HTR-8/SVneo (cell line): ENCODE data around the gene FGD5.
"Not testable (repeated sequence)": the region's sequence is repeated elsewhere in the genome, so short reads cannot be mapped to it uniquely, and the experiment has no call there.

Experiments
- DNase-seq: peaks from one replicate; pipeline ENCODE4 v3.0.0; 2011; ENCODE audit warnings: low spot score, mixed read lengths; ENCODE audit not compliant: insufficient read length
- FAIRE-seq: peaks from 2 replicates; lab custom pipeline; 2011; peaks lifted over from hg19 to GRCh38; lab: Jason Lieb, UNC

The FGD5 gene

DNA sequence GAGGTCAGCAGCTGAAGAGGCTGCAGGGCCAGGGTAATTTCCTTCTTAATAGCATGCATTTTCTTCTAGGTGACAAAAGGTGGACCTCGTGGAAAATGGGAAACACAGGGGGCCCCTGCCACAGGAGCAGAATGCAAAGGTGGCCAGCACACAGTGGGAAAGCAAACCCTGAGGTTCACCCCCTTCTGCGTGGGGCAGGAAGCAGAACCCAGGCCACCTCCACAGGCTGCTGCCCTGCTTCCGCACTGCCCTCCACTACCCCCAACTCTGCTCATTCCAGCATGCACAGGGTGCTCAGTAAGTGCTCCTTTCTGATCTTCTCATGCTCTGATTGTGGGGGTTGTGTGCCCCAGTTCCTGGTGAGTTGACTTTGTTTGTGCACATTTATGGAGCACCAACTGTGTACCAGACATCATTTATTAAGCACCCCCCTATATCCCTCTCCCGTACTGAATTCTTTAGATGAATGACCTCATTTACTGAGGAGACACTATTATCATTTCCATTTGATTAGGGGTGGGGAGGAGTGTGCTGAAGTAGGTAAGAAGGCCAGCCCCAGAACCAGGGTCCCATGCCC is 12.7 kb upstream of the FGD5 start:
- DNase-seq (no peak), FAIRE-seq (no peak)

DNA sequence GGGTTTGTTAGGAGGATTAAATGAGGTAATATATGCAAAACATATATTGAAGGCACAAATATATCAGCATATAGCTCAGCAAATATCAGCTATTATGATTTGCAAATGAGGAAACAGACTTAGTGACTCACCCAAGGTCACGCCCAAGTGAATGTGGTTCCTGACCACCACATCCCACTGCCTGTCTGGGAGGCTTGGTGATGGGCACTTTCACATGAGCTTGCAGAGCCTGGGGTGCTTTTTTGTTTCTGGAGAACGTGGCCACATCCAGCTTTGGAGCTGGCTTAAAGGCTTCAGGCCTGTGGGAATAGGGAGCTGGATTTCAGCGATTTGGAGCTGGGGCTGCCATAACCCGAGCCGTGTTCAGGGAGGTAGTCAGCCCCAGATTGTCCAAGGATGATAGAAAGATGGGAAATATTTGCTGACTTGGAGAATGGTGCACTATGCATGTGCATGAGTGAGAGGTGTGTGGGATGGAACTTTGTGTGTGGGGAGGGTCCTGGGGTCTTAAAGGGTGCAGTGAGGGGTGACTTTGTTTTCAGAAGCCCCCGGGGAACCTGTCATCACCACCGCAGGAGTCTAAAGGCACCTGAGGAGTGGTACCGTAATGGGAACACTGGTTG is 12.0 kb upstream of the FGD5 start:
- DNase-seq (no peak), FAIRE-seq (no peak)

DNA sequence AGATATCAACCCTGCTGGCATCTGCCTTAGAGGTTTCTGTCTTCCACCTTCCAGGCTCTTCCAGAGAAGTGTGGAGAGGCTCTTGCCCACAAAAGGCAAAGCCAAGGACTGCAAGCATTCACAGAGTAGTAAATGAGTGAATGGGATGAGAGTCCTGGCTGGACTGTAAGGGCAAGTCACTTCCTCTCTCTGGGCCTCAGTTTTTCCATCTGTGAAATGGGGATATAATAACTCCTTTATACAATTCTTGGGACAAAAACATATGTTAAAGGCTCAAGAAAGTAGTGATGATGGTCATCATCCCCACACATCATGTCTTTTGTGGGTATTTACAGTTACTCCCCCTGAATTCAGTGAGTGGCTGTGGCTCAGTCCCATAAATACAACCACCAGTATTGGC is 10.7 kb upstream of the FGD5 start:
- DNase-seq (no peak), FAIRE-seq (no peak)

DNA sequence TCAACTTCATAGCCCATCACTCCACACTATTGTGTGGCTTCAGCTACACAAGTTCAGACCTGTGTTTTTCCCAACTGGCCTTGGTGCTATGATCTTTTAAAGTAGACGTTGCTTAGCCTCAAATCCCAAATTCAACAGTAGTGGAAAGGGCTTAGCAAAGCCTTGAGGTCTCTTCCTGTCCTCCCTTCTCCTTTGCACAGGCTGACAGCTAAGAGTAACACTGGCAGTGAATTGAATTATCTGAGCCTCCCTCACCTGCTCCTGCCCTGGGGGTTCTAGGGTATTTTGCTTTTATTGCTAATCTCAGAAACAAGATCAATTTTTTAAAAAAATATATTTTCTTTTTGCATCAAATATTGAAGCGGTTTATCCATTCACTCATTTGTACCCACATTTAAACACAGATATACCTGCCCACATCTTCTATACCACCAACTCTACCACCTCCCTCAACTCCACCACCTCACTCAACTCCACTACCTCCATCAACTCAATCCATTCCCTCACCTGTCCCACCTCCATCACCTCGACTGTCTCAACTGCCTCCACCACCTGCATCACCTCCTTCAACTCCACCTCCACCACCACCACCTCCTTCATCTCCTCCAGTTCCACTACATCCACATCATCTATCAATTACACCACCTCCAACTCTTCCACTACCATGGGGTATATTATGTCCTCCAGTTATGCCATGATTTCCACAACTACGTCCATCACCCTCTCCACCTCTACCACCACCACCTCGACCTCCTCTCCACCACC is 10.1 kb upstream of the FGD5 start:
- FAIRE-seq, result no peak

DNA sequence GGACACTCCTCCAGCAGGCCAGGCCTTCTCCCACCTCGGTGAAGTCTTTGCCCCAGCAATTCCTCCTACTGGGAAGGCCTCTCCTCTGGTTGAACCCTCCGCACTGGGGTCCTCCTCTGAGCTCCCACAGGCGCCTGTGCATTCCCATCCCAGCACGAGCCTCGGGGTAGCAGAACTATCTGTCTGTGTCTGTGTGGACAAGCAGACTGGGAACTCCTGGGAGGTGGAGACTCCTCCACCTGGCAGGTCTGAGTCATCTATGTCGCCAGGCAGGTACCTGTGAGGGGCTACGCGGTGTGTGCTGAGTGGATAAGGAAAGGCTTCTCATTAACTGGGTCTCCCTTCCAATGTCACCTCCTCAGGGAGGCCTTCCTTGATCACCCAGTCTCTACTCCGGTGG is 9.2 kb upstream of the FGD5 start:
- not testable (repeated sequence) for DNase-seq, FAIRE-seq

More for the DNA sequence above, 10.1 kb upstream of the FGD5 start:
- DNase-seq, result no peak

DNA sequence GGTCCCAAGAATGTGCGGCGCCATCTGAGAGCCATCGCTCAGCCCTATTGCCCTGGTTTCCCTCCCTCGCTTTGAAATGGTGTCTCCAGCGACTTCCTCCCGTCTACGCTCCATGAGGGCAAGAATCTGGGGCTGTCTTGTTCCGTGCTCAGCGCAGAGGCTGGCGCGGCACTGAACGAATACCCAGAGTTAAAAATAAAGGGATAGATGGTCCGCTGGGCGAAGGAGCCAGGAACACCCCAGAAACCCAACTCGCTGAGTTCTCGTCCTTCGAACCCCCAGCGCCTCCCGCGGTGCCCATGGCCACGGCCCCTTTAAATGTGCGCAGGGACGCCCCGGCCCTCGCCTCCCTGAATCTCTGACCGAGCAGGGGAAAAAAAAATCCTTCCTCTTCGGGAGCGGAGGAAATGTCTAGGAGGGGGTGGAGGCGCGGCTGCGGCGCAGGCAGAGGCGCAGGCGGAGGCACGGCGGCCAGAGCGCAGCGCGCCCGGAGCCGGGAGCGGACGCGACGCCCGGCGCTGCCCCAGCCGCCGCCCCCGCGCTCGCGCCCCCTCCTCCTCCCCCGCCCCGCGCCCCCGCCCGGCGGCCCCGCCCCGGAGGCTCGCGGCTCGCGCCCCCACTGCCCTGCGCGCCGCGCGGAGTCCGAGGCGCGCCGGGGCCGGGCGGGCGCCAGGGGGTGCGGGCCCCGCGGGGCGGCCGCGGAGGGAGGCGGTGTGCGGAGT is 8.5 kb upstream of the FGD5 start:
- FAIRE-seq (no peak), DNase-seq (no peak)

DNA sequence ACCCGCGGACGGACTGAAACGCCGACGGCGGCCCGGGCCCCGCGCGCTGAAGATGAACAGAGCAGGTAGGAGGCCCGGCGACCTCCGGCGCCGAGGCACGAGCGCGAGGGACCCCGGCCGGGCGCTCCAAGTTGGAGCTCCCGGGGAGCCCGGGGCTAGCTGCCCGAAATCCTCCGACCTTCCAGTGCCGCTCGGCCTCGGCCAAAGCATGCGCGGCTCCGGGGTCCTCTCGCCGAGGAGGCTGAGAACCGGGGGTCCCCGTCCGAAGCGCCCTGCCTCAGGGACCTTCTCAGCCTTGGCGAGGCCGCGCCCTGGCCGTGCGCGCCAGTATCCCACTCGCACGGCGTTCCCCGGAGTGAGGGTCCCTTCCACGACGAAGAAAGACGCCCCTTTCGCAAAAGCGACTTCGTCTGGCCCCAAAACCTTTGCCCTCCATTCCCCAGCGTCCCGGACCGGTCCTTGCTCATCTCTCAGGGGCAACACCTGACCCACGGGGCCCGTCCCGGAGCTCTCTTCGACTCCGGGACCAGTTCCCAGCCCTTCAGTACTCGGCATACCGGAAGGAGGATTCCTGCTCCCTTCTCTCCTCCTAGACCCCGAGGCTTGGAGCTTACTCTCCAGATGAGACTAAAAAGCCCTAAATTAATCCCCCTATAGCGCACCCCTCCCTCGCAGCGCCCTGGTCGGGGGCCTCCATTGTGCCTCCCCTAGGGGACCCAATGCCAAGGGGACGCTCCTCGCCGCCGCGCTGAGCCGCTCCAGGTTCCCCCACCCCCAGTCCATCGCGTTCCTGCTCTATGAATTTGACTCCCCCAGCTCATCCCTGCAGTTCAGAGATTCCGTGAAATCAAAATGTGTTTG is 7.7 kb upstream of the FGD5 start:
- FAIRE-seq, result no peak
- DNase-seq, result no peak

DNA sequence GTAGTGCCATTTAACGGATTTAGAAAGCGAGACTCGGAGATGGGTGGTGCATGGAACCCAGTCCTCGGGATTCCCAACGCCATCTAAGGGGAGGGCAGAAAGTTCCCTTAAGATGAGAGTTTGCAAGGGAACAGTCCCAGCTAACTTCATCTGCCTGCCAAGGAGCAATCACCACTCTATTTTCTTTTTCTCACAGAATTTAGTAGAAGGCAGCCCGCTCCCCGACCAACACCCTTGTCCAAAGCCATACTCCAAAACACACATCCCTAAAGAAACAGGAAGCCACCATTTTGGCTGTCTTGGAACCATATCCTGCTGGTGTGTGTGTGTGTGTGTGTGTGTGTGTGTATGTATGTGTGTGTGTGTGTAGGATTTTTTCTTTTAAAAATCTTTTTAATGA is 7.1 kb upstream of the FGD5 start:
- FAIRE-seq (no peak), DNase-seq (no peak)

DNA sequence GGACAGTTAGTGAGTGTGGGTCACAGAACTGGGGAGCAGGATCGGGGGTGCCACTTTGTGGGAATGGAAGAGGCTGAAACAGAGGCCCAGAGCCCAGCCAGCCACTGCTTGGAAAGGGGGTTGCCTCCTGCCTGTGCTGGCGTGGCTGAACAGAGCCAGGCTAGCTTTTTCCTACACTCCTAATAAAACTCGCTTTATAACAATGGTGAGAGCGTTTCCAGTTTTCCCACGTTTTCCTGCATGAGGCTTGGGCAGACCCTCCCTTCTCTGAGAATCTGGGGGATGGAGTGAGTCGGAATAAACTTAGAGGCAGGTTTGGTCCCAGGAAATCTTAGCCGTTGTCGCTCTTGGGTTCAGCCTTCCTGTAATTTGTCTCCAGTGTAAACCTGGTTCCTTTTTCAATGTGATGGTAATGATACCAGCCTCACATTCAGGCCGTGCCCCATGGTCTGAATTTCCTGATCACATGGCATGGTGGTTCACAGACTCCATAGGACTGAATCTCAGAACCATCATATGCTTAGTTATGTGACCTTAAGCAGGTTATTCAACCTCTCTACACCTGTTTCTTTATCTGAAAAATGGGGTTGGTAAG is 6.5 kb upstream of the FGD5 start:
- no peak for FAIRE-seq
- DNase-seq, result no peak

DNA sequence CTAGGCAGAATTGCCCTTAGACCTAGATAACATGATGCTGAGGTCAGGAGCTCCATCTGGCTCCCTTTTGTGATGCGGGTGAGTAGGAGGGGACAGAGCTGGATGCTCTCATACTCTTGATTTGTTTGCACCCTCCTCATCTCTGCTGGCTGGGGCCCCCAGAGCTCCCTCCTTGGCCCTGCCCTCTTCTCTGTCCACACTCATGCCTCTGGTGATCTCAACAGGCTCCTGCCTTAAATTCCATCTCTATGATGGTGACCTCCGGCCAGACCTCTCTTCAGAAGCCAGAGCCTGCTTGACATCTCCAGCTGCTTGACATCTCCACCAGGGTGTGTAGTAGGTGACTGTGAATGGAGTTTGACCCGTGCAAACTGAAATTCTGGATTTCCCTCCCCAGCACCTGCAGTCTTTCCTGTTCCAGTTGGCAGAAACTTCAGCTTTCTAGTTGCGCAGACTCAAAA is 4.3 kb upstream of the FGD5 start:
- no peak for DNase-seq
- FAIRE-seq, result no peak

DNA sequence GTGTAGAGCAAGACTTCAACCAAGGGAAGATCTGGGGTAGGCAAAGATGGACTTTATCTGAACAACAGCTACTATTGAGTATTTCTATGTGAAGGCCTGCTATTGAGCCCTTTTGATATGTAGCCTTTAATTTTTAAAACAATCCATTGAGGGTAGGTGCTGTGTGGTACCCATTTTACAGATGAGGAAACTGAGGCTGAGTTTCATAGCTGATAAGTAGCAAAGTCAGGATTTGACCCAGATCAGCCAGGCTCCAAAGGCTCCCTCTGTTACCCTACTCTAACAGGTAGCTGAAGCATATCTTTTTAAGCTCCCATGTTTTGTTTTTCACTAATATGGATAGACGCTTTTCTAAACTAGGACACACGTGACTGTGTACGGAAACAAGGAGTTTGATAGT is 2.4 kb upstream of the FGD5 start:
- DNase-seq (no peak), FAIRE-seq (no peak)

DNA sequence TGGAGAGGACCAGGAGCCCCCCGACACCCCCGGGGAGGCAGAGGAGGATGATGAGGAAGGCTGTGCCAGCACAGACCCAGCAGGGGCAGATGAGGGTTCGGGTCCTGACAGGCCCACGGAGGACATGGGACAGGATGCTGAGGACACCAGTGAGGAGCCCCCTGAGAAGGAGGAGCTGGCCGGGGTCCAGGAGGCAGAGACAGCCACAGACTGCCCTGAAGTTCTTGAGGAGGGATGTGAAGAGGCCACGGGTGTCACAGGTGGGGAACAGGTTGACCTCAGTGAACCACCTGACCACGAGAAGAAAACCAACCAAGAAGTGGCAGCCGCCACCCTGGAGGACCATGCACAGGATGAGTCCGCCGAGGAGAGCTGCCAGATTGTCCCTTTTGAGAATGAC is 909 bp downstream of the FGD5 start:
- FAIRE-seq, result no peak

DNA sequence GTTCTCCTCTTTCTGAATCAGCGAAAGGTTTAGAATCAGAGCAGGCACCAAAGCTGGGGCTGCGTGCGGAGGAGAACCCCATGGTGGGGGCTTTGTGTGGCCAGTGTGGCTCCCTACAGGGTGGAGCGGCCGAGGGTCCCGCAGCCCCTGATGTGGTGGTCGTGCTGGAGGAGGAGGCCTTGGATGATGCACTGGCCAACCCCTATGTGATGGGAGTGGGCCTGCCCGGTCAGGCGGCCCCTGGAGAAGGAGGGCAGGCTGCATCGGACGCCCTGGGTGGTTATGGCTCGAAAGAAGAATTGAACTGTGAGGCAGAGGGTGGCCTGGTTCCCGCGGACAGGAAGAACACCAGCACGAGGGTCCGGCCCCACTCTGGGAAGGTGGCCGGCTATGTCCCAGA is 1.4 kb downstream of the FGD5 start:
- DNase-seq, result no peak
- no peak for FAIRE-seq

More for the DNA sequence above, 909 bp downstream of the FGD5 start:
- no peak for DNase-seq

DNA sequence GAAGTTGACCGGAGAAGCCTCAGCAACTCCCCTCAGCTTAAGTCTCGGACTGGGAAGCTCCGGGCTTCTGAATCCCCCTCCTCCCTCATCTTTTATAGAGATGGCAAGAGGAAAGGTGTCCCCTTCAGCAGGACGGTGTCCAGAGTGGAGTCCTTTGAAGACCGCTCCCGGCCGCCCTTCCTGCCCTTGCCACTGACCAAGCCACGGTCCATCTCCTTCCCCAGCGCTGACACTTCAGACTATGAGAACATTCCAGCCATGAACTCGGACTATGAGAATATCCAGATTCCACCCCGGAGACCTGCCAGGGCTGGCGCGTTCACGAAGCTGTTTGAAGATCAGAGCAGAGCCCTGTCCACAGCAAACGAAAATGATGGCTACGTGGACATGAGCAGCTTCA is 2.4 kb downstream of the FGD5 start:
- DNase-seq, result no peak
- FAIRE-seq, result no peak

DNA sequence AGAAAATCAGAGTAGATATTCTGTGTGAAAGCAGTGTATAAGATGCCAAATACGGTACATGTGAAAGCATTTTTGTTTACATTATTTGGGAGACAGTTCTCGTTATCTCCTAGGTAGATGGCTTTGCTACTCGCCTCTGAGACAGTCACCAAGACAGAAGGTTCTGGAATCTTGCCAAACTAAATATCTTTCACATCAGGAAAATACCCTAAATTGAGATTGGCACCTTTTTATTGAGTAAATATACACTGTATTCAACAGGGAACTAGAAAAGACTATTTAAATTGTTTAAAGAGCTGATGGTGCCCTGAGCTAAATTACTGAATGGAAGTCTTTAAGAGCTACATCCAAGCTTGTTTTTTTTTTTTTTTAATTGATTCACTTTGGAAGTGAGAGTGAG is 3.4 kb downstream of the FGD5 start:
- FAIRE-seq (no peak), DNase-seq (no peak)

DNA sequence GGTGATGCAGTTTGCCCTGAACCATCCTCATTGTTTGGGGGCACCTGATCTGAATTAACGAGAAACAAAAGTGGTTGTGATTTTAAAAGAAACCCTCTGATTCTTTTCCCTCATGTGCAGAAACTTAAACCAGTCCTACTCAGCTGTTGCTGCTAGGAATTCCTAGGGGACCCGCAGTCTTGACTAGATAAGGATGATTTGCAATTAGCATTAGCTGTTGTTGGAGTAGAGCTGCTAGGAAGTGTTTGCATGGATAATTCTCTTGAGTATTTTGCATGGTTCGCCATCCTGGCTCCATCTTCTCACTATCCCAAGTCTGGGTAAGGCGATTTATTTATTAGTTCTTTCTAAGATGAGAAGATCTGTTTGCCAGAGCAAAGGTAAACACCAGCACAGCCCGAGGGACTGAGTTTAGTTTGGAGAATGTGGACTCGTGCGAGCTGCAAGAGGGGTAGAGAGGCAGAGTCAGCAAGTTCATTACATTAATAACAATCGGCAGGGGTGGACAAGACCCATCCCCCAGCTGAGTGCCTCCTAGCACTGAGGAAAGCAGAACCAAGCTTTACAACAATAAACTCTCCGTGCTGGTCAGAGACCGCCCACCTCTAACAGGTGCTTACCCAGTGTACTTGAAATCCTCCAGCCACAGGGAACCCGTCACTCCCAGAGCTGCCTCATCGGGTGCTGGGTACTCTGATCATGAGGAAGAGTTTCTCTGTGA is 4.1 kb downstream of the FGD5 start:
- no peak for DNase-seq
- no peak for FAIRE-seq

DNA sequence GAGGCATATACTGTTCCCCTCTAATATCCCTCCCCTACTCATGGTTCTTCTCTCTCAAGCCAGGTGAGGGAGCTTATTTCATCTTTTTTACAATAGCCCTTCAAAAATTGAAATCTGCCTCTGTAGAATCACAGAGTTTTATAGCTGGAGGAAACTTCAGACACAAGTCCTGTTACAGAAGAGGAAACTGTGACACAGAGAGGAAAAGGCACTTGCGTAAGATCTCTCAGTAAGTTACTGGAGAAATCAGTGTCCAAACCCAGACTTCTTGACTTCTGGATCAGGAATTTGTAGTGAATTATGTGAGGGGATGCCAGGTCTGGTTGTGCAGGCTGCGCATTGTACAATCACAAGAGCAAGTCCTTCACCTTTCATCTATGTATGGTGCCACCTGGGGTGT is 4.6 kb downstream of the FGD5 start:
- DNase-seq (no peak), FAIRE-seq (no peak)

DNA sequence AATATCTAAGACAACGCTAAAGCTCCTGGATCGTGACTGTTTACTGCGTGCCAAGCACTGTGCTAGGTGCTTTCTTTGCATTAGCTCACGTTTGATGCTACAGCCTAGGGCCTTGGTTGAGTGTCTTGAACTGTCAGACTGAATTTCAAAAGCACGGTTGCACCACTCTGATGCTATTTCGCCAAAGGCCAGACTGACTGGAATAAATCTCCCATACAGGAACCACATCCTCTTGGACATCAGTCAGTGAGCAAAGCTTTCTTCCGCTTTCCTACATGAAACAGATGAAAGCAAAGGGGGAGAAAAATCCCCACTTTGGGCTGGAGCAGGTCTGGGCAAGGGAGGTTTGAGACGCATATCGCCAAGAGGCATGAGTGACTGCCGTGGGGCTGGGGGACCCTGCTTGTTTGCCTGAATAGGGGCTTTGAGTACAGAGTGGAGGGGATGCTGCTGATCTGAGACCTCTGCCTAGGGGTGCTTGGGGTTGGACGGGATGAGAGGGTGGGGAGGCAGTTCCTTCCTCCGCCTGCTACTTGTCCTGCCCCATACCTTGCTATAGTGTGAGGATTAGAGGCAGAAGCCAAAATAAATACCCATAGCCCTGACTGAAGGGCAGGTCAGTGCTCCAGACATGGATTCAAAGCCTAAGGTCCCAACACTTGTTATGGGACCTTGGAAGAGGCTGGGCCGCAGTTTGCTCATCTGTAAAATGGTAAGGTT is 5.3 kb downstream of the FGD5 start:
- no peak for DNase-seq
- FAIRE-seq, result no peak
